Type B pancreatic cell (in vitro differentiated cells): ENCODE data around the gene TRPC3. TPM values are rescaled to one million over a fixed set of nuclear protein-coding genes. Genes with fewer than 3 reads are reported as not detected.

Experiments
- DNase-seq: peaks from one replicate; pipeline ENCODE4 v3.0.0; 2021; ENCODE audit warnings: mixed read lengths; ENCODE audit not compliant: unreplicated experiment; ENCODE audit errors: extremely low spot score
- H3K27ac Mint-ChIP-seq: 2 replicates; pipeline ENCODE4 v1.8.0; 2021; ENCODE audit warnings: mild to moderate bottlenecking, mixed read lengths
- H3K27me3 Mint-ChIP-seq: 2 replicates; pipeline ENCODE4 v1.8.0; 2021; ENCODE audit warnings: mixed read lengths
- H3K36me3 Mint-ChIP-seq: 2 replicates; pipeline ENCODE4 v1.8.0; 2021; ENCODE audit warnings: mixed read lengths
- H3K4me1 Mint-ChIP-seq: one replicate; pipeline ENCODE4 v1.8.0; 2021; ENCODE audit warnings: mixed read lengths; ENCODE audit not compliant: unreplicated experiment
- H3K4me3 Mint-ChIP-seq: 2 replicates; pipeline ENCODE4 v1.8.0; 2021; ENCODE audit warnings: mild to moderate bottlenecking, mixed read lengths
- H3K9me3 Mint-ChIP-seq: 2 replicates; pipeline ENCODE4 v1.8.0; 2021; ENCODE audit warnings: mixed read lengths
- CTCF ChIP-seq: fragments of 200-600 bp; sonication (generic); conservative IDR thresholded peaks from 2 replicates; pipeline ENCODE4 v1.5.0; 2021; ENCODE audit warnings: antibody characterized with exemption, mild to moderate bottlenecking
- total RNA-seq: library from RNA; stranded (reverse); gene quantifications from 2 replicates; pipeline ENCODE4 v1.2.1, GENCODE V29; 2021; ENCODE audit warnings: low replicate concordance

TRPC3 gene
- total RNA-seq, 1 donor from 2014 or later, result 1.0 TPM

DNA sequence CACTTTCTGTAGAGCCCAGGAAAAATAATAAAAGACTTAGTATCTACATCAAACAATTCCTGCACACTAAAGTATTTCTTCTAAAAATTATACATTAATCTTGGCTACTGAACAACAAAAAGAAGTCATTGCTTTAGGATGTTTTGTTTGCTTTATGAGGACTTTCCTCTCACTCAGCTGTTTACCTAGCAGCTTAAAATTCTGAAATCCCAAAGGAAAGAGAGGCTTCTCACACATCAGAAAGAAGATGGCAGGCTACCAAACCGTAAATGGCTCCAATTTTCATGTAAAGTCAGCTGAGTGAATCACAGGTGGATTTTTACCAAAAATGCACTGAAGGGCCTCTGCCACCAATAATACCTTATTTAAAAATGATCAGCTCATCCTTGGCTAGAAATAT is 9.0 kb upstream of the TRPC3 start:
- H3K27me3 Mint-ChIP-seq, result peaks cover 17% of the 10 kb centered on the region
- no peaks in the 10 kb centered on the region for H3K36me3 Mint-ChIP-seq
- no peaks in the 10 kb centered on the region for H3K4me1 Mint-ChIP-seq

GRCh38 chr4:121958777-121959176 is 6.9 kb upstream of the TRPC3 start:
- TF ChIP-seq CTCF, result no peak
- no peaks in the 10 kb centered on the region for H3K36me3 Mint-ChIP-seq
- no peak overlapping the region for H3K27ac Mint-ChIP-seq
- no peaks in the 10 kb centered on the region for H3K9me3 Mint-ChIP-seq
- H3K4me3 Mint-ChIP-seq, result no peak overlapping the region
- peaks cover 30% of the 10 kb centered on the region for H3K27me3 Mint-ChIP-seq
- no peak for DNase-seq
- H3K4me1 Mint-ChIP-seq, result no peaks in the 10 kb centered on the region

More for the DNA sequence above, 9.0 kb upstream of the TRPC3 start:
- TF ChIP-seq CTCF, result no peak
- Mint-ChIP-seq H3K27ac (no peak overlapping the region), H3K9me3 (peaks cover 5% of the 10 kb centered on the region), H3K4me3 (no peak overlapping the region)
- no peak for DNase-seq

GRCh38 chr4:121957266-121957665 is 5.4 kb upstream of the TRPC3 start:
- Mint-ChIP-seq H3K27me3 (peaks cover 43% of the 10 kb centered on the region), H3K27ac (no peak overlapping the region), H3K4me3 (no peak overlapping the region), H3K36me3 (no peaks in the 10 kb centered on the region), H3K4me1 (no peaks in the 10 kb centered on the region), H3K9me3 (no peaks in the 10 kb centered on the region)
- no peak for DNase-seq
- TF ChIP-seq CTCF, result no peak

- Mint-ChIP-seq H3K36me3 (no peaks in the 10 kb centered on the region), H3K27me3 (peaks cover 64% of the 10 kb centered on the region), H3K4me3 (no peak overlapping the region), H3K4me1 (no peaks in the 10 kb centered on the region), H3K27ac (no peak overlapping the region), H3K9me3 (no peaks in the 10 kb centered on the region)
- no peak for DNase-seq
- no peak for TF ChIP-seq CTCF
Measured at GRCh38 chr4:121953860-121954259, 2.0 kb upstream of the TRPC3 start.

DNA sequence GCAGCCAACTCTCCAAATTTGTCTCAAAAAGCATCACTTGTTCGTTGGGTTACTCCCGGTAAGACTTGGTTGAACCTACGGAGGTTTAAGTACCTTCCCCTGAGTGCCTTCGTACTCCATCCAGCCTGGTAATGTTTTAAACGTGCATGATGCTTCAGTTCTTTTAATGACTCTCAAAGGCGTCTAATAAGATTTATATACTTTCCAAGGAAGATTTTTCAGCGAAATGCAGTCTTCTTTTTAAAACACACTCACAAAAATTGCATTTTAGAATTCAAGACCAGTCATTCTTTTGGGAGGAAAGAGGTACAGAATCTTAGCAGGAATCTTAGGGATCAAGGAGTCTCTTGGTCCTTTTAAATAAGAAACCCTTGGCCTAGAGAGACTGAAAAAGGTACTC is 430 bp upstream of the TRPC3 start:
- Mint-ChIP-seq H3K27ac (no peak overlapping the region), H3K4me1 (no peaks in the 10 kb centered on the region), H3K27me3 (peaks cover 73% of the 10 kb centered on the region), H3K9me3 (no peaks in the 10 kb centered on the region), H3K36me3 (no peaks in the 10 kb centered on the region), H3K4me3 (peak overlapping the region; percentile 82)
- no peak for TF ChIP-seq CTCF
- DNase-seq, result no peak
